Liver (tissue), 3 donors: ENCODE results near the gene SKA1.

ENCODE experiments used
- ATF3 ChIP-seq: IDR thresholded peaks from 2 replicates; pipeline ENCODE4 v1.6.1; 2016; ENCODE audit warnings: antibody characterized with exemption
- CTCF ChIP-seq: fragments of 150-350 bp; IDR thresholded peaks from 2 replicates; pipeline ENCODE4 v1.5.1; 2017; ENCODE audit warnings: improper control_type of control experiment, low read depth, low read length; ENCODE audit not compliant: missing input control
- EGR1 ChIP-seq, 2 donors: IDR thresholded peaks; 2 replicates each; pipeline ENCODE4 v1.6.1; 2016 to 2018; ENCODE audit warnings: antibody characterized with exemption in 2 of 2, low read depth in 2 of 2
- FOXA1 ChIP-seq: IDR thresholded peaks from 2 replicates; pipeline ENCODE4 v1.6.1; 2016; ENCODE audit warnings: antibody characterized with exemption
- HNF4A ChIP-seq, 2 donors: conservative IDR thresholded peaks; 2 replicates each; pipeline ENCODE4 v1.6.1; 2016; ENCODE audit warnings: antibody characterized with exemption in 2 of 2, mild to moderate bottlenecking in 2 of 2
- MAX ChIP-seq: IDR thresholded peaks from 2 replicates; pipeline ENCODE4 v1.6.1; 2016; ENCODE audit warnings: antibody characterized with exemption
- NR2F2 ChIP-seq: IDR thresholded peaks from 2 replicates; pipeline ENCODE4 v1.6.1; 2016; ENCODE audit warnings: antibody characterized with exemption
- RAD21 ChIP-seq, 2 donors: IDR thresholded peaks; 2 replicates each; pipeline ENCODE4 v1.6.1; 2016; ENCODE audit warnings: antibody characterized with exemption in 2 of 2, mild to moderate bottlenecking in 2 of 2
- REST ChIP-seq: IDR thresholded peaks from 2 replicates; pipeline ENCODE4 v1.6.1; 2016; ENCODE audit warnings: antibody characterized with exemption, mild to moderate bottlenecking
- TAF1 ChIP-seq: conservative IDR thresholded peaks from 2 replicates; pipeline ENCODE4 v1.6.1; 2016; ENCODE audit warnings: antibody characterized with exemption, mild to moderate bottlenecking
- YY1 ChIP-seq: IDR thresholded peaks from 2 replicates; pipeline ENCODE4 v1.6.1; 2016; ENCODE audit warnings: antibody characterized with exemption, mild to moderate bottlenecking
- donor health status: healthy.
- donor health status: healthy.

GRCh38 chr18:50374753-50375391 lies at the start of gene SKA1:
- TF ChIP-seq CTCF (no peak), FOXA1 (peak; percentile 48), NR2F2 (peak; percentile 63), ATF3 (peak; percentile 89), REST (peak; percentile 94), HNF4A (conservative IDR thresholded peaks at IDR 0.05) (no peak), TAF1 (peak; percentile 95), YY1 (peak; percentile 57), MAX (no peak), EGR1 (IDR thresholded peaks at IDR 0.05; ENCODE audit: low read depth in 2 of 2) (no peak), RAD21 (IDR thresholded peaks at IDR 0.05) (peak in 1 of 2 donors; percentile 25)
